ENCODE measurements around the gene TIMMDC1. TPM values are rescaled to one million over a fixed set of nuclear protein-coding genes. Genes with fewer than 3 reads are reported as not detected.

TIMMDC1 gene
- total RNA-seq, 2 donors from 2014 or later: 190 to 200 TPM

Other genes starting within 250 kb of the TIMMDC1 start
- 10 to 100 TPM; 33.5 to 44.0 TPM for gene ARHGAP31, start 204.2 kb upstream of the TIMMDC1 start, total RNA-seq
- gene TMEM39A, start 34.9 kb upstream of the TIMMDC1 start, total RNA-seq: 10 to 100 TPM; 27.0 to 40.5 TPM
- gene POGLUT1, start 29.6 kb upstream of the TIMMDC1 start, total RNA-seq: 10 to 100 TPM in 1 of 2 donors, 1 to 10 TPM in 1; 6.7 to 15.6 TPM
- under 1 TPM; 0.10 to 0.21 TPM for gene CD80, start 61.1 kb downstream of the TIMMDC1 start, total RNA-seq
- 10 to 100 TPM in 1 of 2 donors, 1 to 10 TPM in 1; 9.4 to 10.8 TPM for gene ADPRH, start 80.9 kb downstream of the TIMMDC1 start, total RNA-seq
- gene PLA1A, start 99.3 kb downstream of the TIMMDC1 start, total RNA-seq: 1 to 10 TPM; 1.5 to 8.7 TPM
- 100 to 1,000 TPM; 383 to 677 TPM for gene POPDC2, start 162.0 kb downstream of the TIMMDC1 start, total RNA-seq
- gene COX17, start 178.9 kb downstream of the TIMMDC1 start, total RNA-seq: 100 to 1,000 TPM; 101 to 120 TPM
- under 1 TPM; 0.58 to 0.91 TPM for gene CFAP91, start 204.5 kb downstream of the TIMMDC1 start, total RNA-seq